SK-N-SH (cell line): ENCODE measurements around the gene WDHD1.

Experiments used
- EP300 ChIP-seq, 2 experiments: IDR thresholded peaks; 2 replicates each; pipeline versions ENCODE4 v1.4.0 to v1.6.1; 2012; ENCODE audit warnings: borderline replicate concordance in 1 of 2, low read depth in 1 of 2, low read length in 1 of 2
- MXI1 ChIP-seq: IDR thresholded peaks from 2 replicates; pipeline ENCODE4 v1.6.1; 2012; ENCODE audit warnings: mild to moderate bottlenecking, low read depth, low read length, improper control_type of control experiment
- POLR2AphosphoS5 ChIP-seq: IDR thresholded peaks from 2 replicates; pipeline ENCODE4 v1.6.1; 2012; ENCODE audit warnings: low read depth, low read length
- RAD21 ChIP-seq: IDR thresholded peaks from 2 replicates; pipeline ENCODE4 v1.6.1; 2012; ENCODE audit warnings: mild to moderate bottlenecking, low read length
- RCOR1 ChIP-seq: fragments of 150-350 bp; IDR thresholded peaks from 2 replicates; pipeline ENCODE4 v1.6.1; 2017; ENCODE audit warnings: antibody characterized with exemption, low read length
- RFX5 ChIP-seq: IDR thresholded peaks from 2 replicates; pipeline ENCODE4 v1.6.1; 2012; ENCODE audit warnings: mild to moderate bottlenecking, improper control_type of control experiment, low read length
- TAF1 ChIP-seq: IDR thresholded peaks from 2 replicates; pipeline ENCODE4 v1.6.1; 2012; ENCODE audit warnings: low read depth, mild to moderate bottlenecking, low read length, moderate library complexity, borderline replicate concordance
- TCF12 ChIP-seq: IDR thresholded peaks from 2 replicates; pipeline ENCODE4 v1.4.0; 2012
- TF ChIP-seq, protein P1 (sequence below): fragments of 200-600 bp; sonication (generic); IDR thresholded peaks from 2 replicates; pipeline ENCODE4 v1.6.1; 2017; ENCODE audit warnings: antibody characterized with exemption, mild to moderate bottlenecking, moderate library complexity
- TF ChIP-seq, protein P2 (sequence below): fragments of 150-350 bp; IDR thresholded peaks from 2 replicates; pipeline ENCODE4 v1.6.1; 2017; ENCODE audit warnings: antibody characterized with exemption, low read length, low read depth, borderline replicate concordance
- TF ChIP-seq, protein P3 (sequence below): IDR thresholded peaks from 2 replicates; pipeline ENCODE4 v1.4.0; 2012; ENCODE audit warnings: low read depth, borderline replicate concordance
- TF ChIP-seq, protein P4 (sequence below): IDR thresholded peaks from 2 replicates; pipeline ENCODE4 v1.4.0; 2012; ENCODE audit warnings: low read depth

DNA sequence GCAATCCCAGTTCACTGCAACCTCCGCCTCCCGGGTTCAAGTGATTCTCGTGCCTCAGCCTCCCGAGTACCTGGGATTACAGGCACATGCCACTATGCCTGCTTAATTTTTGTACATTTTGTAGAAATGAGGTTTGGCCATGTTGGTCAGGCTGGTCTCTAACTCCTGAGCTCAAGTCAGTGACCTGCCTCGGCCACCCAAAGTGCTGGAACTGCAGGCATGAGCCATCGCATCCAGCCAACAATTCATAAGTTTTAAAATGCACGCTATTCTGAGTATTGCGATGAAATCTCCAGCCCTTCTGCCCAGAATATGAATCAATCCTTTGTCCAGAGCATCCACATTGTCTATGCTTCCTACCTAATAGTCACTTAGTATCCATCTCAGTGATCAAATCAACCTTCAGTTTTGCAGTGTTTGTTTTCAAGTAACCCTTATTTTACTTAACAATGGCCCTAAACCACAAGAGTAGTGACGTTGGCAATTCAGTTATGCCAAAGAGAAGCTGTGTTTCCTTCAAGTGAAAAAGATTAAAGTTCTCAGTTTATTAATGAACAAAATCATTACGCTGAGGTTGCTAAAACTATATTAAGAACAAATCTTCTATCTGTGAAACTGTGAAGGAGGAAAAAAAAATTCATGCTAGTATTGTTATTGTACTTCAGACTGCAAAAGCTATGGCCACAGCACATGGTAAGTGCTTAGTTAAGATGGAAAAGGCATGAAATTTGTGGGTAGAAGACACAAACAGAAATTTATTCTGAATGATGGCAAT is 135.2 kb downstream of the WDHD1 start:
- TF ChIP-seq, protein P1, sequence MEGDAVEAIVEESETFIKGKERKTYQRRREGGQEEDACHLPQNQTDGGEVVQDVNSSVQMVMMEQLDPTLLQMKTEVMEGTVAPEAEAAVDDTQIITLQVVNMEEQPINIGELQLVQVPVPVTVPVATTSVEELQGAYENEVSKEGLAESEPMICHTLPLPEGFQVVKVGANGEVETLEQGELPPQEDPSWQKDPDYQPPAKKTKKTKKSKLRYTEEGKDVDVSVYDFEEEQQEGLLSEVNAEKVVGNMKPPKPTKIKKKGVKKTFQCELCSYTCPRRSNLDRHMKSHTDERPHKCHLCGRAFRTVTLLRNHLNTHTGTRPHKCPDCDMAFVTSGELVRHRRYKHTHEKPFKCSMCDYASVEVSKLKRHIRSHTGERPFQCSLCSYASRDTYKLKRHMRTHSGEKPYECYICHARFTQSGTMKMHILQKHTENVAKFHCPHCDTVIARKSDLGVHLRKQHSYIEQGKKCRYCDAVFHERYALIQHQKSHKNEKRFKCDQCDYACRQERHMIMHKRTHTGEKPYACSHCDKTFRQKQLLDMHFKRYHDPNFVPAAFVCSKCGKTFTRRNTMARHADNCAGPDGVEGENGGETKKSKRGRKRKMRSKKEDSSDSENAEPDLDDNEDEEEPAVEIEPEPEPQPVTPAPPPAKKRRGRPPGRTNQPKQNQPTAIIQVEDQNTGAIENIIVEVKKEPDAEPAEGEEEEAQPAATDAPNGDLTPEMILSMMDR = no peak
- TF ChIP-seq RAD21 = no peak
- no peak for TF ChIP-seq EP300 (IDR thresholded peaks at IDR 0.05; ENCODE audit: borderline replicate concordance in 1 of 2, low read depth in 1 of 2, low read length in 1 of 2)
- TF ChIP-seq POLR2AphosphoS5 = no peak
- TF ChIP-seq MXI1 = no peak
- TF ChIP-seq, protein P2, sequence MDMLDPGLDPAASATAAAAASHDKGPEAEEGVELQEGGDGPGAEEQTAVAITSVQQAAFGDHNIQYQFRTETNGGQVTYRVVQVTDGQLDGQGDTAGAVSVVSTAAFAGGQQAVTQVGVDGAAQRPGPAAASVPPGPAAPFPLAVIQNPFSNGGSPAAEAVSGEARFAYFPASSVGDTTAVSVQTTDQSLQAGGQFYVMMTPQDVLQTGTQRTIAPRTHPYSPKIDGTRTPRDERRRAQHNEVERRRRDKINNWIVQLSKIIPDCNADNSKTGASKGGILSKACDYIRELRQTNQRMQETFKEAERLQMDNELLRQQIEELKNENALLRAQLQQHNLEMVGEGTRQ = no peak
- no peak for TF ChIP-seq TCF12
- TF ChIP-seq RCOR1 = no peak
- no peak for TF ChIP-seq TAF1
- no peak for TF ChIP-seq RFX5
- TF ChIP-seq, protein P3, sequence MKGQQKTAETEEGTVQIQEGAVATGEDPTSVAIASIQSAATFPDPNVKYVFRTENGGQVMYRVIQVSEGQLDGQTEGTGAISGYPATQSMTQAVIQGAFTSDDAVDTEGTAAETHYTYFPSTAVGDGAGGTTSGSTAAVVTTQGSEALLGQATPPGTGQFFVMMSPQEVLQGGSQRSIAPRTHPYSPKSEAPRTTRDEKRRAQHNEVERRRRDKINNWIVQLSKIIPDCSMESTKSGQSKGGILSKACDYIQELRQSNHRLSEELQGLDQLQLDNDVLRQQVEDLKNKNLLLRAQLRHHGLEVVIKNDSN = no peak
- TF ChIP-seq, protein P4, sequence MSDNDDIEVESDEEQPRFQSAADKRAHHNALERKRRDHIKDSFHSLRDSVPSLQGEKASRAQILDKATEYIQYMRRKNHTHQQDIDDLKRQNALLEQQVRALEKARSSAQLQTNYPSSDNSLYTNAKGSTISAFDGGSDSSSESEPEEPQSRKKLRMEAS = no peak
